Osteoblast (primary cell): ENCODE data around the gene LIN7B. TPM values are rescaled to one million over a fixed set of nuclear protein-coding genes. Genes with fewer than 3 reads are reported as not detected.
"Not testable (repeated sequence)": the region's sequence is repeated elsewhere in the genome, so short reads cannot be mapped to it uniquely, and the experiment has no call there.

Source experiments
- DNase-seq: peaks from one replicate; pipeline ENCODE4 v3.0.0; 2011; ENCODE audit warnings: low spot score, mixed read lengths; ENCODE audit not compliant: insufficient read length; ENCODE audit errors: missing footprints
- H2AFZ ChIP-seq: 2 replicates; pipeline ENCODE4 v1.6.0; 2011; ENCODE audit warnings: mild to moderate bottlenecking, low read length
- H3K27ac ChIP-seq: 2 replicates; pipeline ENCODE4 v1.5.1; 2011; ENCODE audit warnings: mild to moderate bottlenecking, low read depth, low read length, moderate library complexity
- H3K27me3 ChIP-seq: 2 replicates; pipeline ENCODE4 v1.6.0; 2012; ENCODE audit warnings: mild to moderate bottlenecking, control low read depth, inconsistent platforms, low read length, moderate library complexity; ENCODE audit not compliant: insufficient read depth
- H3K36me3 ChIP-seq: 2 replicates; pipeline ENCODE4 v1.5.1; 2011; ENCODE audit warnings: mild to moderate bottlenecking, low read length, control low read depth, moderate library complexity; ENCODE audit not compliant: insufficient read depth
- H3K4me1 ChIP-seq: 2 replicates; pipeline ENCODE4 v1.5.1; 2011; ENCODE audit warnings: mild to moderate bottlenecking, low read length, control low read depth, moderate library complexity; ENCODE audit not compliant: insufficient read depth
- H3K4me2 ChIP-seq: 2 replicates; pipeline ENCODE4 v1.6.0; 2011; ENCODE audit warnings: mild to moderate bottlenecking, low read length; ENCODE audit not compliant: insufficient read depth
- H3K4me3 ChIP-seq: fragments of 200-600 bp; sonication (generic); 3 replicates; pipeline ENCODE4 v1.5.1; 2012; ENCODE audit warnings: mild to moderate bottlenecking, low read length, inconsistent platforms; ENCODE audit not compliant: insufficient read depth
- H3K79me2 ChIP-seq: 2 replicates; pipeline ENCODE4 v1.6.0; 2012; ENCODE audit warnings: mild to moderate bottlenecking, low read length, control low read depth, inconsistent platforms; ENCODE audit not compliant: insufficient read depth
- H3K9me3 ChIP-seq: 2 replicates; pipeline ENCODE4 v1.5.1; 2011; ENCODE audit warnings: low read depth, low read length, control low read depth
- H4K20me1 ChIP-seq: 2 replicates; pipeline ENCODE4 v1.6.0; 2012; ENCODE audit warnings: mild to moderate bottlenecking, low read length, control low read depth; ENCODE audit not compliant: insufficient read depth
- total RNA-seq: library from RNA; depleted of rRNA; stranded (reverse); fragments of >200 nt; gene quantifications from 2 replicates; pipeline ENCODE4 v1.2.3, GENCODE V29; 2012
- TF ChIP-seq, protein P1 (sequence below): IDR thresholded peaks from 2 replicates; pipeline ENCODE4 v1.5.1; 2011; ENCODE audit warnings: mild to moderate bottlenecking, low read depth, low read length, moderate library complexity; ENCODE audit errors: extremely low read depth

Gene LIN7B
- total RNA-seq, 1 donor: 6.2 TPM

DNA sequence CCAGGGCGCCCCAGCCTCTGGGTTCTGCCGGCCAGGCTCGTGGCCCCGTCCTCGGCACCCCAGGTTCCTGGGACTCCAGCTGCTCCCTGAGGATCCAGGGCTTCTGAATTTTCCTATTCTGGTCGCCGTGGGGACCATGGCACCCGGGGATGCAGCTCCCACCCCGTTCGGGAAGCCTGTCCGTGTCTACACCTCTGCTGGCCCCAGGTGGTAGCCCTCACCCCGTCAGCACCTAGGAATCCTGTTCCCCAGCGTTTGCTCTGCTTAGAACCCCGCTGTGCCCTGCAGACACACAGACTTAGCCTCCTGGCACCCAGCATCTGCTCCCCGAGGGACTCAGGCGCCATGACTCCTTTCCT, 6.1 kb downstream of the LIN7B start:
- Histone ChIP-seq H3K4me1 (peaks cover 10% of the 10 kb centered on the region), H4K20me1 (no peaks in the 10 kb centered on the region), H3K27ac (no peak overlapping the region), H3K79me2 (no peaks in the 10 kb centered on the region), H3K9me3 (no peaks in the 10 kb centered on the region), H3K4me3 (no peak overlapping the region), H3K27me3 (peaks cover 11% of the 10 kb centered on the region), H3K4me2 (no peak overlapping the region), H2AFZ (no peak overlapping the region), H3K36me3 (no peaks in the 10 kb centered on the region)
- DNase-seq: peak; percentile 58
- TF ChIP-seq, protein P1, sequence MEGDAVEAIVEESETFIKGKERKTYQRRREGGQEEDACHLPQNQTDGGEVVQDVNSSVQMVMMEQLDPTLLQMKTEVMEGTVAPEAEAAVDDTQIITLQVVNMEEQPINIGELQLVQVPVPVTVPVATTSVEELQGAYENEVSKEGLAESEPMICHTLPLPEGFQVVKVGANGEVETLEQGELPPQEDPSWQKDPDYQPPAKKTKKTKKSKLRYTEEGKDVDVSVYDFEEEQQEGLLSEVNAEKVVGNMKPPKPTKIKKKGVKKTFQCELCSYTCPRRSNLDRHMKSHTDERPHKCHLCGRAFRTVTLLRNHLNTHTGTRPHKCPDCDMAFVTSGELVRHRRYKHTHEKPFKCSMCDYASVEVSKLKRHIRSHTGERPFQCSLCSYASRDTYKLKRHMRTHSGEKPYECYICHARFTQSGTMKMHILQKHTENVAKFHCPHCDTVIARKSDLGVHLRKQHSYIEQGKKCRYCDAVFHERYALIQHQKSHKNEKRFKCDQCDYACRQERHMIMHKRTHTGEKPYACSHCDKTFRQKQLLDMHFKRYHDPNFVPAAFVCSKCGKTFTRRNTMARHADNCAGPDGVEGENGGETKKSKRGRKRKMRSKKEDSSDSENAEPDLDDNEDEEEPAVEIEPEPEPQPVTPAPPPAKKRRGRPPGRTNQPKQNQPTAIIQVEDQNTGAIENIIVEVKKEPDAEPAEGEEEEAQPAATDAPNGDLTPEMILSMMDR: no peak

DNA sequence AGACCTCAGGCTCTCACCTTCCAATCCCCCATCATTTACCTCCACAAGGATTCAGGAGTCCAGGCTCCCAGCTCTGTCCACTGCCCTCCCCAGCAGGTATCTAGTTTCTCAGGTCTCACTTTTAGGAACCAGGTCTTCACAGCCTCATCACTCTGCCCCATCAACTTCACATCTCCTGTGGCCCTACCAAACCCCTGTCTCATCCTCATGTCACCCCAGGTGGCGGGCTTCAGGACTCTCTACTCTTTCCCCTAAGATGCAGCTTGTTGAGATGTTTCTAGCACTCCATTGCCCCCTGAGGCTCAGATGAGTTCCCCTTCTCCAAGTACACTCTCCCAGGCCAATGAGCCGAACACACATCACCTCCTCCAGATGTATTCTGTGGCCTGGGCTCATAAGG, 6.7 kb downstream of the LIN7B start:
- TF ChIP-seq, protein P1: no peak

DNA sequence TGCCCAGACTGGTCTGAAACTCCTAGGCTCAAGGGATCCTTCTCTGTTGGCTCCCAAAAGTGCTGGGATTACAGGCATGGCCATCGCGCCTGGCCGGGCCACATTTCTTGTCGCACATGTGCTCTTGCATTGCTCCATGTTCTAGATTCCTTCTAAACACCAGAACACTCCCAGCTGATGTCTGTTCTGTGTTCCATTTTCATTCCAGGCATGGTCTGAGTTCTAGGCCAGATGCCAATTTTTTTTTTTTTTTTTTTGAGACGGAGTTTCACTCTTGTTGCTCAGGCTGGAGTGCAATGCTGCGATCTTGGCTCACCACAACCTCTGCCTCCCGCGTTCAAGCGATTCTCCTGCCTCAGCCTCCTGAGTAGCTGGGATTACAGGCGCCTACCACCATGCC, 7.7 kb downstream of the LIN7B start:
- DNase-seq: peak; percentile 15
- H3K4me3 ChIP-seq, H3K9me3 ChIP-seq, H3K79me2 ChIP-seq, H4K20me1 ChIP-seq, H3K4me2 ChIP-seq, H3K27ac ChIP-seq, H3K36me3 ChIP-seq, H2AFZ ChIP-seq: not testable (repeated sequence)
- H3K4me1 ChIP-seq: peaks cover 10% of the 10 kb centered on the region
- H3K27me3 ChIP-seq: peaks cover 11% of the 10 kb centered on the region

More for the DNA sequence above, 6.7 kb downstream of the LIN7B start:
- no peak overlapping the region for H3K4me3 ChIP-seq
- H2AFZ ChIP-seq: no peak overlapping the region
- H3K4me2 ChIP-seq: no peak overlapping the region
- peaks cover 11% of the 10 kb centered on the region for H3K27me3 ChIP-seq
- peaks cover 10% of the 10 kb centered on the region for H3K4me1 ChIP-seq
- DNase-seq: peak; percentile 53
- H3K9me3 ChIP-seq: no peaks in the 10 kb centered on the region
- no peak overlapping the region for H3K27ac ChIP-seq
- no peaks in the 10 kb centered on the region for H3K79me2 ChIP-seq
- H3K36me3 ChIP-seq: no peaks in the 10 kb centered on the region
- H4K20me1 ChIP-seq: no peaks in the 10 kb centered on the region

DNA sequence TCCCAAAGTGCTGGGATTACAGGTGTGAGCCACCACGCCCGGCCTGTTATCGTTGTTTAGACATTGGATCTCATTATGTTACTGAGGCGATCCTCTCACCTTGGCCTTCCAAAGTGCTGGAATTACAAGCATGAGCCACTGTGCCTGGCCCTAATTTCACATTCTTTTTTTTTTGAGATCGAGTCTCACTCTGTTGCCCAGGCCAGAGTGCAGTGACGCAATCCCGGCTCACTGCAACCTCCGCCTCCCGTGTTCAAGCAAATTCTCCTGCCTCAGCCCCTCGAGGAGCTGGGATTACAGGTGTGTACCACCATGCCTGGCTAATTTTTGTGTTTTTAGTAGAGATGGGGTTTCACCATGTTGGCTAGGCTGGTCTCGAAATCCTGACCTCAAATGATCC, 9.1 kb downstream of the LIN7B start:
- not testable (repeated sequence) for H3K4me2 ChIP-seq, H4K20me1 ChIP-seq, H2AFZ ChIP-seq, H3K36me3 ChIP-seq, H3K9me3 ChIP-seq, DNase-seq, H3K4me3 ChIP-seq, H3K27ac ChIP-seq, H3K79me2 ChIP-seq
- H3K4me1 ChIP-seq: peaks cover 10% of the 10 kb centered on the region
- H3K27me3 ChIP-seq: peaks cover 11% of the 10 kb centered on the region

DNA sequence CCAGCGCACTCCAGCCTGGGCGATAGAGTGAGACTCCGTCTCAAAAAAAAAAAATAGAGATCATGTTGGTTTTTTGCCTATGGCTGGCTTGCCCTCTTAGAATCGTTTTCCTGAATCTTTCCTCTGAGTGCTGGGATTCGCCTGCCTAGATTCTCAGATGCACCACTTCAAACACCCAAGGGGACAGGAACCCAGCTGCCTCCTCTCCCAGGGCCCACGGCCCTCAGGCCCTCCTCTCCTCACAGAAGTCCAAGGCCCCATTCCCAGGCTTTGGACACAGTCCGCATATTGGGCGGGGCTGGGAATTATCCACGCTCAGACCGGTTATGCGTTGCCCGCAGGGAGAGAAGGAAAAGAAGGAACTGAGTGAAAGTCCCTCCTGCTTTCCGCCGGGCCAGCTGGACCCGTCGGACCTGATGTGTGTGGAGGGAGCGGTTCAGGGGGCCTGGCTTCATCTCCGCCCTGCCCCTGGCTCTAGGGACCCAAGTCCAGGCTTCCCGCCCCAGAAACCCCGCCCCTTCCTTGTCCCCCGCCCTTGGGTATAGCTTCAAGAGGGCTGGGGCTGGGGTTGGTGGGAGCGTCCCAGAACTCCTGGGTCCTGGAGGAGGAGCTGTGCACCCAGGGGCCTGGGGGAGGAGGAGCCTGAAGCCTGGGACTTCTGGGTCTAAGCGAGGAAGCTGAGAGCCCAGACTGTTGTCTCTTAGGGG, 11.0 kb downstream of the LIN7B start:
- TF ChIP-seq, protein P1: no peak
- no peaks in the 10 kb centered on the region for H3K36me3 ChIP-seq
- no peaks in the 10 kb centered on the region for H3K9me3 ChIP-seq
- no peak overlapping the region for H3K27ac ChIP-seq
- no peak overlapping the region for H3K4me3 ChIP-seq
- no peaks in the 10 kb centered on the region for H4K20me1 ChIP-seq
- H3K27me3 ChIP-seq: peaks cover 10% of the 10 kb centered on the region
- H3K4me2 ChIP-seq: no peak overlapping the region
- peaks cover 4% of the 10 kb centered on the region for H3K4me1 ChIP-seq
- H3K79me2 ChIP-seq: no peaks in the 10 kb centered on the region
- no peak overlapping the region for H2AFZ ChIP-seq
- DNase-seq: peak; percentile 66
